Measurements from ENCODE around the gene LMCD1. TPM values are rescaled to one million over a fixed set of nuclear protein-coding genes. Genes with fewer than 3 reads are reported as not detected.

Gene LMCD1
- total and polyA plus RNA-seq, 2 experiments from 2014 or later = 21.8 to 35.3 TPM

GRCh38 chr3:8575364-8576104 is 73.9 kb downstream of the LMCD1 start (continued):
- TF ChIP-seq POLR2AphosphoS5 (IDR thresholded peaks at IDR 0.05; ENCODE audit: low read depth) (no peak), ZNF114 (CRISPR knock-in tag; IDR thresholded peaks at IDR 0.05) (no peak), REST (IDR thresholded peaks at IDR 0.05; ENCODE audit: unreplicated experiment) (no peak), NANOG (IDR thresholded peaks at IDR 0.05; ENCODE audit: borderline replicate concordance) (no peak), JUNB (IDR thresholded peaks at IDR 0.05; ENCODE audit: unreplicated experiment) (no peak)

GRCh38 chr3:8576436-8576835 is 74.8 kb downstream of the LMCD1 start:
- H3K4me1 ChIP-seq (ENCODE audit: insufficient read depth) = peaks cover 6% of the 10 kb centered on the region; the same call in 1 of the 2 replicates
- ATAC-seq = no peak
- Mint-ChIP-seq H3K27ac (no peak overlapping the region), H3K4me3 (no peak overlapping the region), H3K4me1 (peaks cover 10% of the 10 kb centered on the region; the same call in 2 of the 3 replicates), H3K9me3 (no peaks in the 10 kb centered on the region), H3K36me3 (ENCODE audit: low read depth) (no peaks in the 10 kb centered on the region), H3K27me3 (ENCODE audit: insufficient read depth, low read depth, poor library complexity) (peaks cover 5% of the 10 kb centered on the region)
- H3K79me2 ChIP-seq (replicated peaks; ENCODE audit: insufficient read depth) = no peaks in the 10 kb centered on the region
- H3K27me3 ChIP-seq (ENCODE audit: insufficient read depth) = no peaks in the 10 kb centered on the region
- H3K4me2 ChIP-seq = no peak overlapping the region
- no peak for DNase-seq (ENCODE audit: low spot score)
- no peak overlapping the region for H3K27ac ChIP-seq (ENCODE audit: low read depth)
- no peak for TF ChIP-seq STAT1 (IDR thresholded peaks at IDR 0.05; ENCODE audit: unreplicated experiment)
- TF ChIP-seq ZNF462 (CRISPR knock-in tag; IDR thresholded peaks at IDR 0.05) = no peak
- TF ChIP-seq NANOG (IDR thresholded peaks at IDR 0.05; ENCODE audit: borderline replicate concordance) = no peak
- no peak for TF ChIP-seq EZH2 (IDR thresholded peaks at IDR 0.05; ENCODE audit: low read depth, unreplicated experiment)
- no peak for TF ChIP-seq EZH2phosphoT487 (IDR thresholded peaks at IDR 0.05; ENCODE audit: unreplicated experiment)
- no peak for TF ChIP-seq ZNF331 (CRISPR knock-in tag; IDR thresholded peaks at IDR 0.05; ENCODE audit: low read depth)
- TF ChIP-seq ZNF114 (CRISPR knock-in tag; IDR thresholded peaks at IDR 0.05) = no peak
- TF ChIP-seq REST (IDR thresholded peaks at IDR 0.05; ENCODE audit: unreplicated experiment) = no peak
- TF ChIP-seq JUNB (IDR thresholded peaks at IDR 0.05; ENCODE audit: unreplicated experiment) = no peak
- TF ChIP-seq POLR2AphosphoS5 (IDR thresholded peaks at IDR 0.05; ENCODE audit: low read depth) = no peak
- no peaks in the 10 kb centered on the region for H4K20me1 ChIP-seq (replicated peaks; ENCODE audit: insufficient read depth)
- no peak overlapping the region for H2AFZ ChIP-seq
- H3K36me3 ChIP-seq (ENCODE audit: insufficient read depth) = no peaks in the 10 kb centered on the region; the same call in 1 of the 2 replicates
- no peaks in the 10 kb centered on the region for H3K9me2 ChIP-seq (ENCODE audit: insufficient read depth)
- H3F3A ChIP-seq (replicated peaks; ENCODE audit: low read depth) = no peaks in the 10 kb centered on the region
- no peak overlapping the region for H3K4me3 ChIP-seq

Data from GM23338 (cell line).